Small intestine (tissue), 7 donors: ENCODE data around the gene JKAMP. TPM values are rescaled to one million over a fixed set of nuclear protein-coding genes. Genes with fewer than 3 reads are reported as not detected.

Source experiments
- DNase-seq, 2 donors: peaks; one replicate each; pipeline versions ENCODE4 v3.0.0 to v3.0.0-alpha.2; 2013
- FAIRE-seq: peaks from 2 replicates; lab custom pipeline; 2012; peaks lifted over from hg19 to GRCh38; lab: Jason Lieb, UNC
- H3K27ac ChIP-seq, 3 donors: one replicate each; pipeline ENCODE4 v1.5.1; 2013; ENCODE audit warnings: low read length in 2 of 3, mild to moderate bottlenecking in 2 of 3, control low read depth in 1 of 3, inconsistent platforms in 1 of 3, low read depth in 1 of 3, moderate library complexity in 1 of 3
- H3K27me3 ChIP-seq, 3 donors: one replicate each; pipeline ENCODE4 v1.6.1; 2013; ENCODE audit warnings: low read length in 3 of 3, inconsistent platforms in 1 of 3; ENCODE audit not compliant: control insufficient read depth in 3 of 3, insufficient read depth in 3 of 3
- H3K36me3 ChIP-seq, 3 donors: one replicate each; pipeline ENCODE4 v1.6.1; 2013; ENCODE audit warnings: low read length in 3 of 3, inconsistent platforms in 1 of 3, low read depth in 1 of 3, mild to moderate bottlenecking in 1 of 3, moderate library complexity in 1 of 3; ENCODE audit not compliant: control insufficient read depth in 3 of 3, insufficient read depth in 2 of 3
- H3K4me1 ChIP-seq, 3 donors: one replicate each; pipeline ENCODE4 v1.6.1; 2013; ENCODE audit warnings: low read length in 2 of 3, inconsistent platforms in 1 of 3, low read depth in 1 of 3, mild to moderate bottlenecking in 1 of 3, moderate library complexity in 1 of 3; ENCODE audit not compliant: control insufficient read depth in 3 of 3, insufficient read depth in 2 of 3
- H3K4me3 ChIP-seq, 3 donors: one replicate each; pipeline ENCODE4 v1.5.1; 2013; ENCODE audit warnings: low read length in 3 of 3, control low read depth in 1 of 3, inconsistent platforms in 1 of 3, low read depth in 1 of 3, mild to moderate bottlenecking in 1 of 3, moderate library complexity in 1 of 3
- H3K9me3 ChIP-seq, 2 donors: one replicate each; pipeline ENCODE4 v1.6.1; 2013; ENCODE audit warnings: low read depth in 1 of 2, low read length in 1 of 2; ENCODE audit not compliant: control insufficient read depth in 2 of 2, insufficient read depth in 1 of 2
- WGBS, 3 donors: extraction: QIAGEN DNeasy Blood & Tissue Kit; methylation state at CpG; one replicate each; pipeline ENCODE4 v1.1.7; 2013; 5-methylcytosine and 5-hydroxymethylcytosine counted together
- polyA plus RNA-seq, 4 donors: library from polyadenylated mRNA; stranded (reverse) in 3 of 4; unstranded in 1 of 4; fragments of 200-250 nt in 3 of 4; fragments of 120-200 nt in 1 of 4; gene quantifications; one replicate each; pipeline versions ENCODE4 v1.2.1 to v1.2.3, GENCODE V29; 2013
- donor health status: healthy with polysubstance abuse.
- donor health status: control.
- donor health status: control.
- donor health status: Bipolar disorder and iron deficiency.
- donor health status: healthy.

Gene JKAMP
- polyA plus RNA-seq, 4 donors: 12.7 to 57.3 (median 22.7) TPM

- Histone ChIP-seq H3K4me1 (no peaks in the 10 kb centered on the region), H3K27me3 (no peaks in the 10 kb centered on the region), H3K36me3 (no peaks in the 10 kb centered on the region), H3K4me3 (no peak overlapping the region), H3K9me3 (no peaks in the 10 kb centered on the region), H3K27ac (no peak overlapping the region)
- FAIRE-seq (no peak), DNase-seq (no peak)
- WGBS, 3 donors: 100% methylated on average over 1 of the region's 1 CpG
Measured at GRCh38 chr14:59451849-59452248, 32.5 kb upstream of the JKAMP start.

GRCh38 chr14:59454139-59454538, 30.2 kb upstream of the JKAMP start:
- Histone ChIP-seq H3K9me3 (no peaks in the 10 kb centered on the region), H3K36me3 (no peaks in the 10 kb centered on the region), H3K27me3 (no peaks in the 10 kb centered on the region), H3K27ac (no peak overlapping the region), H3K4me1 (no peaks in the 10 kb centered on the region), H3K4me3 (no peak overlapping the region)
- FAIRE-seq (no peak), DNase-seq (no peak)
- 32 to 62% (median 41%) methylated on average over 2 of the region's 2 CpGs for WGBS, 3 donors

GRCh38 chr14:59455411-59455810, 28.9 kb upstream of the JKAMP start:
- no peaks in the 10 kb centered on the region for H3K27me3 ChIP-seq
- no peak for FAIRE-seq
- whole genome bisulfite sequencing, 3 donors: 95 to 97% (median 97%) methylated on average over 1 of the region's 1 CpG
- no peak overlapping the region for H3K4me3 ChIP-seq
- no peaks in the 10 kb centered on the region for H3K4me1 ChIP-seq
- no peak for DNase-seq
- no peaks in the 10 kb centered on the region for H3K36me3 ChIP-seq
- no peak overlapping the region for H3K27ac ChIP-seq
- no peaks in the 10 kb centered on the region for H3K9me3 ChIP-seq

GRCh38 chr14:59458486-59458885, 25.8 kb upstream of the JKAMP start:
- peaks cover 0 to under 1% (median 0%) of the 10 kb centered on the region in 3 donors for H3K4me1 ChIP-seq
- no peaks in the 10 kb centered on the region for H3K9me3 ChIP-seq
- no peaks in the 10 kb centered on the region for H3K27me3 ChIP-seq
- no peak for DNase-seq
- H3K36me3 ChIP-seq: no peaks in the 10 kb centered on the region
- 92 to 94% (median 93%) methylated on average over 2 of the region's 2 CpGs for WGBS, 3 donors
- no peak for FAIRE-seq
- H3K27ac ChIP-seq: no peak overlapping the region
- no peak overlapping the region for H3K4me3 ChIP-seq

GRCh38 chr14:59460378-59460777, 23.9 kb upstream of the JKAMP start:
- DNase-seq (no peak), FAIRE-seq (no peak)
- Histone ChIP-seq H3K4me3 (no peak overlapping the region), H3K27ac (no peak overlapping the region), H3K36me3 (no peaks in the 10 kb centered on the region), H3K27me3 (no peaks in the 10 kb centered on the region), H3K4me1 (peaks cover under 1 to 7% (median 4%) of the 10 kb centered on the region in 3 donors), H3K9me3 (no peaks in the 10 kb centered on the region)
- WGBS, 3 donors: 90 to 94% (median 92%) methylated on average over 1 of the region's 1 CpG

- peaks cover 3 to 7% (median 4%) of the 10 kb centered on the region in 3 donors for H3K4me1 ChIP-seq
- 91 to 94% (median 94%) methylated on average over 1 of the region's 1 CpG for WGBS, 3 donors
- H3K27me3 ChIP-seq: no peaks in the 10 kb centered on the region
- FAIRE-seq: no peak
- no peak for DNase-seq
- no peak overlapping the region for H3K27ac ChIP-seq
- H3K36me3 ChIP-seq: no peaks in the 10 kb centered on the region
- H3K4me3 ChIP-seq: no peak overlapping the region
- no peaks in the 10 kb centered on the region for H3K9me3 ChIP-seq
Measured at GRCh38 chr14:59461891-59462290, 22.4 kb upstream of the JKAMP start.

GRCh38 chr14:59463787-59464485, 20.4 kb upstream of the JKAMP start:
- WGBS, 3 donors: 37 to 40% (median 38%) methylated on average over 52 to 60 of the region's 60 CpGs
- no peaks in the 10 kb centered on the region for H3K27me3 ChIP-seq
- peaks cover 3 to 7% (median 4%) of the 10 kb centered on the region in 3 donors for H3K4me1 ChIP-seq
- peak overlapping the region in 1 of 3 donors; percentile 78 for H3K27ac ChIP-seq
- H3K36me3 ChIP-seq: no peaks in the 10 kb centered on the region
- H3K9me3 ChIP-seq: no peaks in the 10 kb centered on the region
- H3K4me3 ChIP-seq: peak overlapping the region; percentile 51 to 61 (median 51)
- peak; percentile 7 to 72 for DNase-seq
- FAIRE-seq: no peak

- WGBS, 3 donors: 0 to 1% (median 0%) methylated on average over 73 to 105 of the region's 105 CpGs
- H3K4me1 ChIP-seq: peaks cover 3 to 7% (median 4%) of the 10 kb centered on the region in 3 donors
- no peaks in the 10 kb centered on the region for H3K27me3 ChIP-seq
- DNase-seq: peak; percentile 11 to 82
- no peak for FAIRE-seq
- peak overlapping the region; percentile 51 to 61 (median 51) for H3K4me3 ChIP-seq
- peak overlapping the region in 1 of 3 donors; percentile 78 for H3K27ac ChIP-seq
- H3K9me3 ChIP-seq: no peaks in the 10 kb centered on the region
- no peaks in the 10 kb centered on the region for H3K36me3 ChIP-seq
Measured at GRCh38 chr14:59464486-59465315, 19.6 kb upstream of the JKAMP start.
